ENCODE measurements around the gene STX17. TPM values are rescaled to one million over a fixed set of nuclear protein-coding genes. Genes with fewer than 3 reads are reported as not detected.

Gene STX17
- total RNA-seq, 4 donors from 2014 or later = 34.6 to 66.9 (median 43.3) TPM

DNA sequence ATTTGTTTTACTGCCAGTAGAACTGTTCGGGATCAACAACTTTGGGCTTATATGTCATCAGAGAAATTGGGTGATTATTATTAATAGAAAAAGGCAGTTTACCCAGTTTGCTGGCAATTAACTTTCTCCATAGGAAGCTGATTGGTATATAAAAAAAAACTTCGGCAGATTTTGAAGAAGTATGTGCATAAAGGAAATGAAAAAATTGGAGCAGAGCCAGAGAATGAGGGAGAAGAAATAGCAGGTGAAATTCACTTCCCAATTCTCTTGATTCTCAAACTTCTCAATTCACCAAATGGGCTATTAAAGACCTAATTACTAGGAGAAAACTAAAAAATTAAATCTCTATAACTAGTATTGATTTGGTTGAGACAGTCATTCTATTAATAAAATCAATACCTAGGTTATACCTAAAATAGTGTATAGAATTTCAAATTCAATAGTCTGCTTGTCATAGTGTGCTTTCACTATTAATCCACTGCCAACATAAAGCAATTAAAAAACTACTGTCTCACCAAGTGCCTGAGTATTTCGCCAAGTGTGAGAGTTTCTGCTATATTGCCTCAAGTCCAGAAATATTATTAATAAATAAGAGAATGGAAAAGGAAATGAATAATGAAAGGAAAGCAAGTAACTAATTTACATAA is 47.5 kb downstream of the STX17 start:
- 76% methylated on average over 3 of the region's 3 CpGs for WGBS
- H3K9me3 ChIP-seq = no peaks in the 10 kb centered on the region
- H3K36me3 ChIP-seq = peaks cover 11% of the 10 kb centered on the region
- TF ChIP-seq EP300 (IDR thresholded peaks at IDR 0.05) = no peak
- no peak for TF ChIP-seq POLR2AphosphoS5 (IDR thresholded peaks at IDR 0.05)
- TF ChIP-seq, protein P1, sequence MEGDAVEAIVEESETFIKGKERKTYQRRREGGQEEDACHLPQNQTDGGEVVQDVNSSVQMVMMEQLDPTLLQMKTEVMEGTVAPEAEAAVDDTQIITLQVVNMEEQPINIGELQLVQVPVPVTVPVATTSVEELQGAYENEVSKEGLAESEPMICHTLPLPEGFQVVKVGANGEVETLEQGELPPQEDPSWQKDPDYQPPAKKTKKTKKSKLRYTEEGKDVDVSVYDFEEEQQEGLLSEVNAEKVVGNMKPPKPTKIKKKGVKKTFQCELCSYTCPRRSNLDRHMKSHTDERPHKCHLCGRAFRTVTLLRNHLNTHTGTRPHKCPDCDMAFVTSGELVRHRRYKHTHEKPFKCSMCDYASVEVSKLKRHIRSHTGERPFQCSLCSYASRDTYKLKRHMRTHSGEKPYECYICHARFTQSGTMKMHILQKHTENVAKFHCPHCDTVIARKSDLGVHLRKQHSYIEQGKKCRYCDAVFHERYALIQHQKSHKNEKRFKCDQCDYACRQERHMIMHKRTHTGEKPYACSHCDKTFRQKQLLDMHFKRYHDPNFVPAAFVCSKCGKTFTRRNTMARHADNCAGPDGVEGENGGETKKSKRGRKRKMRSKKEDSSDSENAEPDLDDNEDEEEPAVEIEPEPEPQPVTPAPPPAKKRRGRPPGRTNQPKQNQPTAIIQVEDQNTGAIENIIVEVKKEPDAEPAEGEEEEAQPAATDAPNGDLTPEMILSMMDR (IDR thresholded peaks at IDR 0.05) = no peak
- no peak for TF ChIP-seq POLR2A (IDR thresholded peaks at IDR 0.05)
- H3K4me1 ChIP-seq = no peaks in the 10 kb centered on the region
- H3K27me3 ChIP-seq = no peaks in the 10 kb centered on the region
- DNase-seq (ENCODE audit: low spot score in 2 of 2) = no peak
- H3K4me3 ChIP-seq = no peak overlapping the region
- H3K27ac ChIP-seq = no peak overlapping the region

DNA sequence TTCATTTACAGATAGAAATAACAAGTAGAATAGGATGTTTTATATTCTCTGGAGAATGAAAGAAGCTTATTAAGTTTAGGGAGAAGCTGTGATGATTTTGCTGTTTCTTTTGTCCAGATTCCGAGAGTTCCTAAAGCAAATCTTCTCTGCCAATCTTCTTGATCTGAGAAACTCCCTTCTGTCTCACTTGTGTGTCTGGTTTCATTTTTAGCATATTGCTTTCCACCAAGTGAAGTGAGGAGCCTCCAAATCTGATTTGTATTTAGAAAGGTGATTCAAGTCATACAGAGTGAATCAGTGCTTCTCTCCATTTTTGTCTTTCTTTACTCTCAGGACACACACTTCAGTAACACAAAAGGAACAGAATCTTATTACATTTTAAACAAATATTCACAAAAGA is 48.4 kb downstream of the STX17 start:
- 46% methylated on average over 1 of the region's 1 CpG for WGBS
- Histone ChIP-seq H3K36me3 (peaks cover 15% of the 10 kb centered on the region), H3K27me3 (no peaks in the 10 kb centered on the region), H3K4me1 (no peaks in the 10 kb centered on the region), H3K4me3 (no peak overlapping the region), H3K27ac (no peak overlapping the region), H3K9me3 (no peaks in the 10 kb centered on the region)
- DNase-seq (ENCODE audit: low spot score in 2 of 2) = no peak
- TF ChIP-seq, protein P1 (IDR thresholded peaks at IDR 0.05) = no peak
- TF ChIP-seq POLR2AphosphoS5 (IDR thresholded peaks at IDR 0.05) (no peak), POLR2A (IDR thresholded peaks at IDR 0.05) (no peak), EP300 (IDR thresholded peaks at IDR 0.05) (no peak)

DNA sequence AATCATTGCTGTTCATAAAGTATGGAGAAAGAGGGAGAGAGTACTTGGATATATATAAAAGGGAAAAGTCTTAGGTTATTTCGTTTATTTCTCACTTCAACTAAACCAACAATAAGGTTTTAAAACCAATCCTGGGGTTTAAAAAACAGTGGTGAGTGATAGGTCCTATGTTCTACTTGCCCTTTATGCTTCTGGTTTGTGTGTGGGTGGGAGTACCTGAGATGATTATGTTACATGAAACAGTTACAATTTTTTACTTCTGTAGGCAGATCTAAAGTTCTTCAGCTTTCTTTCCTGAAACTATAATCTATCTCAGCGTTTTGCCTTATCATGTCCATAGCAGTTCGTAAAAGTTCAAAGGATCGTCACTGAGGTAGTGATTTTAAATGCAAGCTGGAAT is 49.2 kb downstream of the STX17 start:
- no peak for TF ChIP-seq POLR2AphosphoS5 (IDR thresholded peaks at IDR 0.05)
- TF ChIP-seq, protein P1 (IDR thresholded peaks at IDR 0.05) = no peak
- TF ChIP-seq POLR2A (IDR thresholded peaks at IDR 0.05) = no peak
- no peak for TF ChIP-seq EP300 (IDR thresholded peaks at IDR 0.05)
- 84% methylated on average over 4 of the region's 4 CpGs for WGBS
- no peaks in the 10 kb centered on the region for H3K4me1 ChIP-seq
- no peak for DNase-seq (ENCODE audit: low spot score in 2 of 2)
- H3K27me3 ChIP-seq = no peaks in the 10 kb centered on the region
- H3K27ac ChIP-seq = no peak overlapping the region
- no peak overlapping the region for H3K4me3 ChIP-seq
- H3K9me3 ChIP-seq = no peaks in the 10 kb centered on the region
- peaks cover 18% of the 10 kb centered on the region for H3K36me3 ChIP-seq

DNA sequence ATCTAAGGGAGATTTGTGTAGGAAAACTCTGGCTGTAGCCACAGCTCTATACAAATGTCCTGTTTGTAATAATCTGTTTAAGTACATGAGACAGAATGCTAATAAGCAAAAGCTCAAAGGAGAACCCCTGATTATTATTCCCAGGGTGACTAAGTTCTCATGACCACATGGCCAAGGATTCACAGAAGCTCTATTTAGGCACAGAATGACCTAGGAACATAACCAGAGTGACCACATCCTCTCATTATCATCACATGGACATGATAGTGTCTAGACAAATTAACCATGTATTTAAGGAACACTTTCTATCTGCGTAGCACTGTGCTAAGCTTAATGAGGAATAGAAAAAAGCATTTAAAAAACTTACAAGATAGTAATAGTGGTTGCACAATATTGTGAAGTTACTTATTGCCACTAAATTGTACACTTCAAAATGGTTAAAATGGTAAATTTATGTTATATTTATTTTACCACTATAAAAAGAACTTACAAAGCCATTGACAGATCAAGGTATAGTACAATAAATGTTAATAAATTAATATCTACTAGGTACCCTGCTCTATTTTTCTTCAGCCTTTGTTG is 56.3 kb downstream of the STX17 start:
- TF ChIP-seq POLR2A (IDR thresholded peaks at IDR 0.05) (no peak), EP300 (IDR thresholded peaks at IDR 0.05) (no peak), POLR2AphosphoS5 (IDR thresholded peaks at IDR 0.05) (no peak)
- TF ChIP-seq, protein P1 (IDR thresholded peaks at IDR 0.05) = no peak
- no peak for DNase-seq (ENCODE audit: low spot score in 2 of 2)
- H3K4me1 ChIP-seq = no peaks in the 10 kb centered on the region
- H3K27me3 ChIP-seq = no peaks in the 10 kb centered on the region
- H3K36me3 ChIP-seq = peaks cover 29% of the 10 kb centered on the region
- no peaks in the 10 kb centered on the region for H3K9me3 ChIP-seq
- H3K27ac ChIP-seq = no peak overlapping the region
- 95% methylated on average over 1 of the region's 1 CpG for WGBS
- no peak overlapping the region for H3K4me3 ChIP-seq

- WGBS = 100% methylated on average over 1 of the region's 1 CpG
- H3K27ac ChIP-seq = no peak overlapping the region
- H3K36me3 ChIP-seq = peaks cover 43% of the 10 kb centered on the region
- no peak for DNase-seq (ENCODE audit: low spot score in 2 of 2)
- H3K27me3 ChIP-seq = no peaks in the 10 kb centered on the region
- H3K4me3 ChIP-seq = no peak overlapping the region
- TF ChIP-seq EP300 (IDR thresholded peaks at IDR 0.05) (no peak), POLR2A (IDR thresholded peaks at IDR 0.05) (no peak), POLR2AphosphoS5 (IDR thresholded peaks at IDR 0.05) (no peak)
- TF ChIP-seq, protein P1 (IDR thresholded peaks at IDR 0.05) = no peak
- no peaks in the 10 kb centered on the region for H3K4me1 ChIP-seq
- H3K9me3 ChIP-seq = no peaks in the 10 kb centered on the region
Observed at GRCh38 chr9:99964336-99964735, 57.9 kb downstream of the STX17 start.
